ENCODE measurements around the gene ARL5C.

GRCh38 chr17:39212195-39212810 is 46.3 kb upstream of the ARL5C start:
- no peak for TF ChIP-seq CTCF (conservative IDR thresholded peaks at IDR 0.05; ENCODE audit: low read length)
- TF ChIP-seq EZH2phosphoT487 (IDR thresholded peaks at IDR 0.05; ENCODE audit: borderline replicate concordance, low read depth, low read length) = no peak
